GM12891 (cell line): ENCODE data around the gene BICD1.
"Not testable (repeated sequence)": the region's sequence is repeated elsewhere in the genome, so short reads cannot be mapped to it uniquely, and the experiment has no call there.

Experiments
- DNase-seq: peaks from one replicate; pipeline ENCODE4 v3.0.0; 2011; ENCODE audit warnings: low spot score; ENCODE audit not compliant: insufficient read length
- FAIRE-seq: peaks from 2 replicates; lab custom pipeline; 2011; peaks lifted over from hg19 to GRCh38; lab: Jason Lieb, UNC
- PAX5 ChIP-seq: IDR thresholded peaks from 2 replicates; pipeline ENCODE4 v1.6.1; 2011; ENCODE audit warnings: low read length, moderate library complexity, mild to moderate bottlenecking; ENCODE audit not compliant: insufficient read depth, severe bottlenecking
- POLR2A ChIP-seq: IDR thresholded peaks from 2 replicates; pipeline ENCODE4 v1.6.1; 2011; ENCODE audit warnings: low read depth, low read length, control low read depth
- POLR2AphosphoS5 ChIP-seq: IDR thresholded peaks from 2 replicates; pipeline ENCODE4 v1.6.1; 2011; ENCODE audit warnings: low read depth, low read length, control low read depth
- POU2F2 ChIP-seq: IDR thresholded peaks from 2 replicates; pipeline ENCODE4 v1.6.1; 2011; ENCODE audit warnings: low read depth, mild to moderate bottlenecking, control low read depth, low read length, moderate library complexity
- SPI1 ChIP-seq: IDR thresholded peaks from 2 replicates; pipeline ENCODE4 v1.6.1; 2011; ENCODE audit warnings: low read depth, low read length, control low read depth
- TAF1 ChIP-seq: IDR thresholded peaks from 2 replicates; pipeline ENCODE4 v1.6.1; 2011; ENCODE audit warnings: low read depth, low read length, control low read depth

Gene BICD1

GRCh38 chr12:32080435-32080834 is 26.2 kb upstream of the BICD1 start:
- TF ChIP-seq POU2F2 = no peak
- no peak for TF ChIP-seq POLR2AphosphoS5
- TF ChIP-seq TAF1 = no peak
- TF ChIP-seq PAX5 = no peak
- TF ChIP-seq POLR2A = no peak
- TF ChIP-seq SPI1 = no peak
- DNase-seq (no peak), FAIRE-seq (no peak)

GRCh38 chr12:32083489-32083888 is 23.2 kb upstream of the BICD1 start:
- FAIRE-seq (no peak), DNase-seq (no peak)
- TF ChIP-seq PAX5 (no peak), SPI1 (no peak), POU2F2 (no peak)

GRCh38 chr12:32084017-32084688 is 22.5 kb upstream of the BICD1 start:
- FAIRE-seq (no peak), DNase-seq (no peak)
- no peak for TF ChIP-seq PAX5
- no peak for TF ChIP-seq SPI1
- no peak for TF ChIP-seq POLR2A

GRCh38 chr12:32084753-32085152 is 21.9 kb upstream of the BICD1 start:
- DNase-seq = no peak
- FAIRE-seq = no peak
- TF ChIP-seq TAF1 (no peak), POU2F2 (no peak), POLR2A (no peak), PAX5 (no peak), POLR2AphosphoS5 (no peak), SPI1 (no peak)

- DNase-seq (no peak), FAIRE-seq (no peak)
- no peak for TF ChIP-seq TAF1
Measured at GRCh38 chr12:32087306-32087705, 19.3 kb upstream of the BICD1 start.

- DNase-seq (no peak), FAIRE-seq (no peak)
- TF ChIP-seq POLR2AphosphoS5 (no peak), TAF1 (no peak), PAX5 (no peak), POU2F2 (no peak), SPI1 (no peak), POLR2A (no peak)
Measured at GRCh38 chr12:32089156-32089555, 17.5 kb upstream of the BICD1 start.

- no peak for TF ChIP-seq POLR2A
- TF ChIP-seq PAX5 = no peak
- DNase-seq (no peak), FAIRE-seq (no peak)
Measured at GRCh38 chr12:32089586-32089985, 17.1 kb upstream of the BICD1 start.

- no peak for FAIRE-seq
- no peak for DNase-seq
- no peak for TF ChIP-seq TAF1
- TF ChIP-seq POLR2AphosphoS5 = no peak
- no peak for TF ChIP-seq SPI1
- no peak for TF ChIP-seq PAX5
- TF ChIP-seq POU2F2 = no peak
- TF ChIP-seq POLR2A = no peak
Measured at GRCh38 chr12:32091696-32092095, 15.0 kb upstream of the BICD1 start.

- no peak for TF ChIP-seq SPI1
- TF ChIP-seq PAX5 = no peak
- TF ChIP-seq TAF1 = no peak
- no peak for TF ChIP-seq POU2F2
- no peak for TF ChIP-seq POLR2A
- DNase-seq = no peak
- FAIRE-seq = no peak
Measured at GRCh38 chr12:32098112-32098511, 8.5 kb upstream of the BICD1 start.

- not testable (repeated sequence) for FAIRE-seq
Measured at GRCh38 chr12:32099275-32099674, 7.4 kb upstream of the BICD1 start.

GRCh38 chr12:32100361-32100760 is 6.3 kb upstream of the BICD1 start:
- DNase-seq = no peak
- FAIRE-seq = no peak
- TF ChIP-seq SPI1 = no peak

More at GRCh38 chr12:32099275-32099674, 7.4 kb upstream of the BICD1 start:
- DNase-seq = not testable (repeated sequence)
